ENCODE results near the gene ZNF587. TPM values are rescaled to one million over a fixed set of nuclear protein-coding genes. Genes with fewer than 3 reads are reported as not detected.
A peak's percentile ranks its signal among the peaks of the same experiment; 100 is the strongest.

ZNF587 gene
- total and polyA plus RNA-seq, 2 of the 13 experiments (the other 11 are each of a cell fraction or from before 2014, with no cell fraction given), result 8.7 to 17.5 TPM

DNA sequence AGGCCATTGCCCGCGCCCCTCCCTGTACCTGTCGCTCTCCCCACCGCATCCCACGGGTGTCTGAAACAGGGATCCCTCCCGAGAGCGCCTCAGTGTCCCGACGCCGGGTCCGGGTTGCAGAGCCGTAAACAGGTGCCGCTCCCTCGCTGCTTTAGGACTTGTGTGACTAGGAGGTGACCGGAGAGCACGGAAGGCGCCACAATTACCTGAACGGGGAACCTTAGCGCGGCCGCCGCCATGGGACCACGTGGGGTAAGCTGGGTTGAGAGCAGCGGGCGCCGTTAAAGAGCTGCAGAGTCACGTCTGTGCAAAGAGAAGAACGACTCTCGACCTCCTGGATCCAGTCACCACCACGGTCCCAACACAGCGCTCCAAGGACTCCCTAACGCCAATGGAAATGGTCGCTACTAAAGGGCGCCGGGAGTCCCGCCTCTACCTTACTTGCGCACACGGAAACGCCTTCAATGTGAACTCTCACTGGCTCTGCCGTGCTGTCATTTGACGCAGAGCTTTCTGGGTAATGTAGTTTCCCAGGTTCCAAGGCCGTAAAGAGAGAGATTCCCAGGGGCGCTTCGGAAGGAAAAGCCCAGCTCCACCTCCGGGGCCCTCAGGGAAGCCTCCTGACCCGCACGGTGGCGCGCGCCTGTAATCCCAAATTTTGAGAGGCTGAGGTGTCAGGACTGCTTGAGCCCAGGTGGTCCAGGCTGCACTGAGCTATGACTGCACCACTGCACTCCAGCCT lies 35.0 kb upstream of the ZNF587 start, which contains the start of gene ZNF552 (continued):
- TF ChIP-seq ISL2 (CRISPR knock-in tag; IDR thresholded peaks at IDR 0.05), result peak; percentile 21
- no peak for TF ChIP-seq ZNF121 (CRISPR knock-in tag; IDR thresholded peaks at IDR 0.05)
- TF ChIP-seq CAMTA2 (CRISPR knock-in tag; IDR thresholded peaks at IDR 0.05; ENCODE audit: borderline replicate concordance), result no peak
- peak; percentile 46; the same call in 1 of the 2 replicates for TF ChIP-seq ZNF543 (CRISPR knock-in tag; IDR thresholded peaks at IDR 0.05)
- peak; percentile 29; the same call in 1 of the 2 replicates for TF ChIP-seq ZSCAN21 (CRISPR knock-in tag; IDR thresholded peaks at IDR 0.05; ENCODE audit: borderline replicate concordance)
- 0 out of 2 replicates have a peak, but pooled peaks have one; percentile 64 for TF ChIP-seq ZFP36L1 (CRISPR knock-in tag; IDR thresholded peaks at IDR 0.05)
- TF ChIP-seq ZNF225 (CRISPR knock-in tag; IDR thresholded peaks at IDR 0.05), result peak; percentile 74; the same call in 1 of the 2 replicates
- TF ChIP-seq, protein P1, sequence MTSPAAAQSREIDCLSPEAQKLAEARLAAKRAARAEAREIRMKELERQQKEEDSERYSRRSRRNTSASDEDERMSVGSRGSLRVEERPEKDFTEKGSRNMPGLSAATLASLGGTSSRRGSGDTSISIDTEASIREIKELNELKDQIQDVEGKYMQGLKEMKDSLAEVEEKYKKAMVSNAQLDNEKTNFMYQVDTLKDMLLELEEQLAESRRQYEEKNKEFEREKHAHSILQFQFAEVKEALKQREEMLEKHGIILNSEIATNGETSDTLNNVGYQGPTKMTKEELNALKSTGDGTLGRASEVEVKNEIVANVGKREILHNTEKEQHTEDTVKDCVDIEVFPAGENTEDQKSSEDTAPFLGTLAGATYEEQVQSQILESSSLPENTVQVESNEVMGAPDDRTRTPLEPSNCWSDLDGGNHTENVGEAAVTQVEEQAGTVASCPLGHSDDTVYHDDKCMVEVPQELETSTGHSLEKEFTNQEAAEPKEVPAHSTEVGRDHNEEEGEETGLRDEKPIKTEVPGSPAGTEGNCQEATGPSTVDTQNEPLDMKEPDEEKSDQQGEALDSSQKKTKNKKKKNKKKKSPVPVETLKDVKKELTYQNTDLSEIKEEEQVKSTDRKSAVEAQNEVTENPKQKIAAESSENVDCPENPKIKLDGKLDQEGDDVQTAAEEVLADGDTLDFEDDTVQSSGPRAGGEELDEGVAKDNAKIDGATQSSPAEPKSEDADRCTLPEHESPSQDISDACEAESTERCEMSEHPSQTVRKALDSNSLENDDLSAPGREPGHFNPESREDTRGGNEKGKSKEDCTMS (CRISPR knock-in tag; conservative IDR thresholded peaks at IDR 0.05), result no peak
- TF ChIP-seq ZNF24 (IDR thresholded peaks at IDR 0.05), result no peak
- no peak for TF ChIP-seq RAD51 (IDR thresholded peaks at IDR 0.05; ENCODE audit: borderline replicate concordance)
- TF ChIP-seq MED8 (CRISPR knock-in tag; IDR thresholded peaks at IDR 0.05; ENCODE audit: insufficient replicate concordance), result no peak
- TF ChIP-seq HOXA9 (CRISPR knock-in tag; IDR thresholded peaks at IDR 0.05; ENCODE audit: borderline replicate concordance), result no peak
- TF ChIP-seq TP53 (CRISPR knock-in tag; conservative IDR thresholded peaks at IDR 0.05), result no peak
- peak; percentile 49 for TF ChIP-seq ERF (CRISPR knock-in tag; IDR thresholded peaks at IDR 0.05)
- TF ChIP-seq PHF5A (CRISPR knock-in tag; IDR thresholded peaks at IDR 0.05; ENCODE audit: low read depth, unreplicated experiment), result no peak
- no peak for TF ChIP-seq ZNF446 (CRISPR knock-in tag; IDR thresholded peaks at IDR 0.05)
- peak; percentile 39; the same call in 1 of the 2 replicates for TF ChIP-seq RXRA (CRISPR knock-in tag; IDR thresholded peaks at IDR 0.05)
- TF ChIP-seq ZNF234 (CRISPR knock-in tag; conservative IDR thresholded peaks at IDR 0.05), result no peak
- TF ChIP-seq TBX3 (IDR thresholded peaks at IDR 0.05; ENCODE audit: borderline replicate concordance), result 0 out of 2 replicates have a peak, but pooled peaks have one; percentile 6
- no peak for TF ChIP-seq ZNF776 (CRISPR knock-in tag; IDR thresholded peaks at IDR 0.05)
- TF ChIP-seq, protein P2, sequence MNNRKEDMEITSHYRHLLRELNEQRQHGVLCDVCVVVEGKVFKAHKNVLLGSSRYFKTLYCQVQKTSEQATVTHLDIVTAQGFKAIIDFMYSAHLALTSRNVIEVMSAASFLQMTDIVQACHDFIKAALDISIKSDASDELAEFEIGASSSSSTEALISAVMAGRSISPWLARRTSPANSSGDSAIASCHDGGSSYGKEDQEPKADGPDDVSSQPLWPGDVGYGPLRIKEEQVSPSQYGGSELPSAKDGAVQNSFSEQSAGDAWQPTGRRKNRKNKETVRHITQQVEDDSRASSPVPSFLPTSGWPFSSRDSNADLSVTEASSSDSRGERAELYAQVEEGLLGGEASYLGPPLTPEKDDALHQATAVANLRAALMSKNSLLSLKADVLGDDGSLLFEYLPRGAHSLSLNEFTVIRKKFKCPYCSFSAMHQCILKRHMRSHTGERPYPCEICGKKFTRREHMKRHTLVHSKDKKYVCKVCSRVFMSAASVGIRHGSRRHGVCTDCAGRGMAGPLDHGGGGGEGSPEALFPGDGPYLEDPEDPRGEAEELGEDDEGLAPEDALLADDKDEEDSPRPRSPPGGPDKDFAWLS (CRISPR knock-in tag; IDR thresholded peaks at IDR 0.05; ENCODE audit: borderline replicate concordance), result no peak
- TF ChIP-seq, protein P3, sequence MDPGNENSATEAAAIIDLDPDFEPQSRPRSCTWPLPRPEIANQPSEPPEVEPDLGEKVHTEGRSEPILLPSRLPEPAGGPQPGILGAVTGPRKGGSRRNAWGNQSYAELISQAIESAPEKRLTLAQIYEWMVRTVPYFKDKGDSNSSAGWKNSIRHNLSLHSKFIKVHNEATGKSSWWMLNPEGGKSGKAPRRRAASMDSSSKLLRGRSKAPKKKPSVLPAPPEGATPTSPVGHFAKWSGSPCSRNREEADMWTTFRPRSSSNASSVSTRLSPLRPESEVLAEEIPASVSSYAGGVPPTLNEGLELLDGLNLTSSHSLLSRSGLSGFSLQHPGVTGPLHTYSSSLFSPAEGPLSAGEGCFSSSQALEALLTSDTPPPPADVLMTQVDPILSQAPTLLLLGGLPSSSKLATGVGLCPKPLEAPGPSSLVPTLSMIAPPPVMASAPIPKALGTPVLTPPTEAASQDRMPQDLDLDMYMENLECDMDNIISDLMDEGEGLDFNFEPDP (CRISPR knock-in tag; conservative IDR thresholded peaks at IDR 0.05), result 0 out of 2 replicates have a peak, but pooled peaks have one; percentile 57
- no peak for TF ChIP-seq ZNF747 (CRISPR knock-in tag; IDR thresholded peaks at IDR 0.05; ENCODE audit: borderline replicate concordance)
- TF ChIP-seq YEATS2 (CRISPR knock-in tag; IDR thresholded peaks at IDR 0.05; ENCODE audit: borderline replicate concordance), result peak; percentile 81; the same call in 1 of the 2 replicates
